ENCODE data around the gene ZNF527.

DNA sequence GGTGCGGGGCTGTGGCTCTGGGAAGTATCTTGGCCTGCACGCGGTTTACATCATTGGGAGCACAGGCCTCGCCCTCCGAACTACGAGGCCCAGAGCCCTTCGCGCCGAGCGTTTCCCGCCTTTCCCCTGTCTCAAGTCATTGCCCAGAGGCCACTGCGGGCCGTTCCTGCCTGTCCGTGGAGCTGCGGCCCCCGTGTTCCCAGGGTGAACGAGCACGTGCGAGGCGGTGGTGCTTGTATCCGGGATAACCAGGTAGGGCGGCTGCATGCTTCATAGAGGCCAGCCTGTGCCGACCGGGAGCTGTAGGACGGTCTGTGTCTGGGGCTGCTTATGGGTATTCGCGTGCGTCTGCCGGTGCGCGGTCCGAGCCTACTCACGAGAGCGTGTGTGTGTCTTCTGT, 32.5 kb downstream of the ZNF527 start:
- TF ChIP-seq POLR2A (conservative IDR thresholded peaks at IDR 0.05) = no peak
- no peak for TF ChIP-seq GATAD2B (IDR thresholded peaks at IDR 0.05; ENCODE audit: borderline replicate concordance)

All from K562 (cell line).